HCEC 1CT (cell line): ENCODE results near the gene MRPS9.
A peak's percentile ranks its signal among the peaks of the same experiment; 100 is the strongest.

Source experiments
- DNase-seq: peaks from one replicate; pipeline ENCODE4 v3.0.0-alpha.2; 2017

The MRPS9 gene

GRCh38 chr2:105037572-105038382 is at the start of gene MRPS9:
MRPS9 (plus strand) TSS chr2:105038069; CDS start chr2:105038093, 24 bp downstream.
- peak; percentile 96 for DNase-seq

DNA sequence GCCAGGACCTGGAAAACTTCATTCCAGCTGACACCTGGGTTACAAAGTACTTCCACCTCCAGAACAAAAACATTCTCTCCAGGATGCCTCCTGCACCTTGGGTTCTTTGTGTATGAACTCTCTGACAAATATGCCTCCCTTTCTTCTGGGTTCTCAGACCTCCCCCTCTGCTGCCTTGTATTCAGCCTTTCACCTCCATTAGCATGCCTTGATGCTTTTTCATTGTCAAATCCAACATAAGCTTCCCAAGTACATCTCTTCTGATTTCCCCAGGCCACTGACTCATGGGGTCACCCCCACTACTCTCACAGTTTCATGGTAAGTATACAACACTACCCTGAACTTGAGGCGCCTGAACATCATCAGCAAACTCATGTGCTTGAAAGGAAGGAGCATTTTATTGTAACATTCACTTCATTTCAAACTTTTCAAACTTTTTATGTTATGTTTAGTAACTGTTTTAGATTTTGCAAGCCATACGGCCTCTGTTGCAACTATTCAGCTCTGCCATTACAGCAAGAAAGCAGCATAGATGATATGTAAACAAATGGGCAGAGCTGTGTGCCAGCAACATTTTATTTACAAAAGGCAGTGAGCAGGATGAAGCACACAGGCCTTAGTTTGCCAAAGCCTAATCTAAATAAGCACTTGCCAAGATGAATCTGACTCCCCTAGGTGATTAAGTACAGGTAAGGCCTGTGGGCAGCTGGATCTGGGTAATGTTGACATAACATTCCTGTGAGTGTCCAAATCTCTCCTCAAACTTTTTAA is 32.5 kb upstream of the MRPS9 start:
- DNase-seq, result no peak

GRCh38 chr2:105007367-105007766 is 30.5 kb upstream of the MRPS9 start:
- no peak for DNase-seq

- no peak for DNase-seq
These were observed 5.4 kb upstream of the MRPS9 start for GRCh38 chr2:105032476-105032875.

DNA sequence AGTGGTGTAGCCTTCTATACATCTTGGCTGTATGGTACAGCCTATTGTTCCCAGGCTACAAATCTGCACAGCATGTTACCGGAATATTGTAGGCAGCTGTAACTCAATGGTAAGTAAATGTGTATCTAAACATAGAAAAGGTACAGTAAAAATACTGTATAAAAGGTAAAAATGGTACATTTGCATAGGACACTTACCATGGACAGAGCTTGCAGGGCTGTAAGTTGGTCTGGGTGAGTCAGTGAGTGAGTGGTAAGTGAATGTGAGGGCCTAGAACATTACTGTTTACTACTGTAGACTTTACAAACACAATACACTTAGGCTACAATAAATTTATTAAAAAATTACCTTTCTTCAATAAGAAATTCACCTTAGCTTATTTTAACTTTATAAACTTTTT is 3.7 kb upstream of the MRPS9 start:
- DNase-seq, result no peak

GRCh38 chr2:105038383-105039061 is 653 bp downstream of the MRPS9 start:
- peak; percentile 13 for DNase-seq

GRCh38 chr2:105039559-105039958 is 1.7 kb downstream of the MRPS9 start:
- DNase-seq, result no peak

DNA sequence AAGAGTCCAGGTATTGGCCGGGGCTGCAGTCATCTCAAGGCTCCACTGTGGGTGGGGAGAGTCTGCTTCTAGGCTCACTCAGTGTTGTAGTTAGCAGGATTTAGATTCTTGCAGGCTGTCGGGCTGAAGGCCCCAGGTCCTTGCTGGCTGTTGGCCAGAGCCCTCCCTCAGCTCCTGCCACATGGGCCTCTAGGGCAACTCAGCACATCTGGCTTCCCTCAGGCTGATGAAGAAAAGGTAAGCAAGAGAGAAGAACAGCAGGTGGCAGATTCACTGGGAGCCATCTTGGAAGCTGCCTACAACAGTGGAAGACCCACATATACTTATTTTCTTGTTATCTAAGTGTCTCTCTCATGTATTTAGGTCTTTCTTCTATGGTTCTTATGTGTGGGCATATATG is 4.3 kb downstream of the MRPS9 start:
- DNase-seq, result no peak

DNA sequence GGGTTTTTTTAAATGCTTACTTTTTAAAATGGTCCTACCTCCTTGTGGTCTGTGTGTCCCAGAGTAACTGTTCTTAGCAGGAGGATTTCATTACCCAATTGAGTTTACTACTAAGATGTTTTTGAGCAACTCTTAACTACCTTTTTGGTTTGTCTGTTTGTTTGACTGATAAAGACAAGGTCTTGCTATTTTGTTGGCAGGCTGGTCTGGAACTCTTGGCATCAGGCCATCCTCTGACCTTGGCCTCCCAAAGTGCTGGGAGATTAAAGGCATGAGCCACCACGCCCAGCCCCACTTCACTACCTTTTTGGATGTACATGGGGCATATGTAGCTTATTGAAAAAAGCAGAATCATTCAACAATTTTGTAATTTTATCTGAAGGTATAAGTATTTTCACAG is 14.9 kb downstream of the MRPS9 start:
- DNase-seq, result no peak

DNA sequence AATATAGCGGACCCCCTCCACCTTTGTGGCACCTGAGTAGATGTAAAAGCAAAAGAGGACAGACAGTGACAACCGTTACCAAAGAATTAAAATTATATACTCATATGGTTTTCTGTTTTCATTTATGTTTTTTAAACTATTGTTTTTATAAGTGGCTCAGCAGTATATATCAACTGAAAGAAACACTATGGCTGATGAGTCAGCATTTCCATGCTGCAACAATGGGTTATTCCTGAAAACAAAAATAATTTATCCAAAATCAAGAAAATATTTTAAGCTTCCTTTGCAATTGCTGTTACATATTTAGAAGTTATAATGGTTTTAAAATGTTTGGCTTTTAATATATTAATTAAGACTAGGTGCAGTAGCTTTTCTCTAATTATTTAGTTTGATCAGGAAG is 17.7 kb downstream of the MRPS9 start:
- DNase-seq, result no peak

DNA sequence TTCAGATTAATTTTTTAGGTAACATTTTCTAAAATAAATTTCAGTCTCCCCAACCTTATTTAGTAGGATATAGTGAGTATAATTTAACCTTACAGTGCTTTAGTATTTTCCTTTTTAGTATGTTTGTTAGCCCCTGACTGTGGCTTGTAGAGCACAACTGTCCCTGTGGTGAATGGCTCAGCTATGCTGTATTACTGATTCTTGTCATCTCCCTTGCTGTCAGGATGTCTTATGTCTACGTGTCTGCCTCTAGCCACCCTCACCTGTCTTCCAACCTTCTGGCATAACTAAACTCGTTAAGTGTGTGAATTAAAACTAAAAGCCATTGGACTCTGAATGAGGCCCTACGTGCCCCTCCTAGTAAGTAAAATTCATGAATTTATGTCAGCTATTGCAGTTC is 18.4 kb downstream of the MRPS9 start:
- DNase-seq, result no peak

DNA sequence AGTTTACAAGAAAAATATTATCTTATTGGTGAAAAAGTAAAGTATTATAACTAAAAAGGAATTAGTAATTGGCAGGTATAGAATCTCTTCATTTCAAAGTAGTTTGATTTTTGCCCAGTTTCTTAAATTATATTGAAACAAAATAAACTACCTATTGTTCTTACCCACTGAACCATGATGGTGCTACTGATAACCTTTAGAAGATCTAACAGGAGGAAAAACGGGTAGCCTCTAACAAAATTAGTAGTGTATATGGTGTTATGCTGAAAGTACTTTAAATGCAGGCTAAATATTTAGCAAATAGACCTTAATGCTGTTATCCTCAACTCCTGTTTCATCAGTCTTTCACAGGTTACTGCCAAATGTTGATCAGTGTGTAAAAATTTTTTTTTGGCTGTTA is 19.1 kb downstream of the MRPS9 start:
- no peak for DNase-seq

GRCh38 chr2:105061560-105061959 is 23.7 kb downstream of the MRPS9 start:
- DNase-seq, result no peak

- no peak for DNase-seq
These were observed 24.3 kb downstream of the MRPS9 start for GRCh38 chr2:105062158-105062557.

GRCh38 chr2:105068387-105068786 is 30.5 kb downstream of the MRPS9 start:
- DNase-seq, result no peak

- DNase-seq, result no peak
These were observed 31.0 kb downstream of the MRPS9 start for GRCh38 chr2:105068875-105069274.

GRCh38 chr2:105070010-105070865 is 32.4 kb downstream of the MRPS9 start:
- no peak for DNase-seq

DNA sequence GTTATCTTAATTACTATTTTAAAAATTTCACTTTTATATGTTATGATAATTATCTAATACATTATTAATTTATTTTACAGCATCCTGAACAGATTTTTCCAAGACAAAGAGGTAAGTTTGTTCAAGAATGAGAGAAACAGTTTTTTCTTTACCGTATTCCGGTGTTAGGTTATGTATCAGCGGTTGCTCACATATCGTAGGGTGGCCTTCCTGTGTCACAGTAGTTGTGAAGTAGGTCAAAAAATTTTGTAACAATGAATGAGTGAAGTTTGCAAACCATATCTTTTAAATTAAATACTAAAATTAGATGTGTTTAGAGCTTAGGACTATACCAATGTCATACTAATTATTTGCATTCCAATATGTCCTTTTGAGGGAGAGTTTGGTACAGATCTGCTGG is 33.5 kb downstream of the MRPS9 start:
- no peak for DNase-seq

- no peak for DNase-seq
These were observed 34.2 kb downstream of the MRPS9 start for GRCh38 chr2:105072039-105072438.

GRCh38 chr2:105073591-105073990 is 35.7 kb downstream of the MRPS9 start:
- DNase-seq, result no peak

- DNase-seq, result no peak
These were observed 38.3 kb downstream of the MRPS9 start for GRCh38 chr2:105076121-105076520.

DNA sequence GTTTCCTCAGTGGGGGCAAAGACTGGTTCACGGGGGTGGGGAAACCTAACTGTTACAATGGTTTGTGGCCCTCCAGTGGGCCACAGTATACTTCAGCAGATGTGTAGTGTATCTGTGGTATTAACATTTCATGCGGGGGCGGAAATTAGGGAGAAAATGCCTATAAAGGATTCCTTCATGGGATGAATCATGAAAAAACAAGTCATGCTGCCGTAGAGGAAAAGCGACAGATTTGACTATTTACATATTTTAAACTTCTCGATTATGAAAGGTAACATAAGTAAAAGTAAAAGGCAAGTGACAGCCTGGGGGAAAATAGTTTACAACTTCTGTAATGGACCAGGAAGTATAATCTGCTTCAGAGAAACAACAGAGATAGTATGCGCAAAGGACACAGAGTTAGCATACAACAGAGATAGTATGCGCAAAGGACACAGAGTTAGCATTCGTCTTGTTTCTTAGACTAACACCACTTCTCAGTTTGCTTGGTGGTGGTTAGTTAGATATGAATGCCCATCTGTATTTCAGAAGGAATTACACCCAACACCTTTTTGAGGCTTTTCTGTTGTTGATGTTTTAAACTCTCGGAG is 41.1 kb downstream of the MRPS9 start:
- DNase-seq, result no peak
